ENCODE results near the gene DDX5. TPM values are rescaled to one million over a fixed set of nuclear protein-coding genes. Genes with fewer than 3 reads are reported as not detected.
A peak's percentile ranks its signal among the peaks of the same experiment; 100 is the strongest.

The DDX5 gene
- total and polyA plus RNA-seq, 2 of the 4 experiments (the other 2 are of a cell fraction) = 253 to 781 TPM

DNA sequence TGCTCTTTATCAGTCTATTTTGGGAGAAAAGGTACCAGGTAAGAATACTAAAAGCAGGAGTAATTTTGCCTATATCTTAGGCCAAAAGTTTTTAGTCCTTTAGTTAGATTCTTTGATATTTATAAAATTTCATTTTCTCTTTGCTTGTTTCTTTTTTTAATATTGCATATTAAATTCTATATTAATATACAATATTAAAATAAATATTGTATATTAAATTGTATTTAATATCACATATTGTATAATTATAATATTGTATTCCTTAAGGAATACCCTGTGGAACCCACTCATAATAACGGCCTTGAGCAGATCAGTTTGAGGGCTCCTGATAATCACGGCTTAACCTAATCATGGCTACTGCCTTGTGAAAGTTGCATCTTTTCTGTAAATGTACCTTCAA is 2.6 kb upstream of the DDX5 start:
- Histone ChIP-seq H2BK5ac (ENCODE audit: low read depth, low read length, poor library complexity, severe bottlenecking) (no peak overlapping the region), H2AK5ac (ENCODE audit: low read depth, low read length) (no peak overlapping the region), H3K79me1 (ENCODE audit: low read depth in 1 of 2, low read length in 2 of 2) (peaks cover 18 to 49% of the 10 kb centered on the region in 2 experiments), H4K91ac (ENCODE audit: insufficient read depth, low read depth, low read length) (no peak overlapping the region), H2BK120ac (ENCODE audit: low read depth, low read length) (no peak overlapping the region), H4K20me1 (ENCODE audit: insufficient read depth, low read length) (peaks cover 48% of the 10 kb centered on the region), H3K14ac (replicated peaks; ENCODE audit: low read depth, low read length) (no peak overlapping the region), H3K18ac (ENCODE audit: low read depth, low read length) (no peak overlapping the region), H3K56ac (ENCODE audit: extremely low read depth, insufficient read depth, low read length) (no peak overlapping the region), H3K27ac (ENCODE audit: insufficient read depth, low read length) (no peak overlapping the region), H3K23ac (ENCODE audit: low read depth, low read length) (peak overlapping the region; percentile 72; the same call in 1 of the 2 replicates), H4K5ac (ENCODE audit: low read depth, low read length) (no peak overlapping the region), H3K4me1 (ENCODE audit: control insufficient read depth, insufficient read depth, low read length) (no peaks in the 10 kb centered on the region; the same call in 1 of the 2 replicates), H3K9me3 (ENCODE audit: control insufficient read depth, insufficient read depth, low read length) (no peaks in the 10 kb centered on the region), H2BK20ac (ENCODE audit: low read depth, low read length) (no peak overlapping the region), H3K9me1 (ENCODE audit: insufficient read depth, low read length) (peaks cover 4% of the 10 kb centered on the region; the same call in 1 of the 2 replicates), H2BK15ac (ENCODE audit: low read depth, low read length) (no peak overlapping the region), H3K4me3 (ENCODE audit: insufficient read depth, low read depth, low read length) (no peak overlapping the region), H2AFZ (replicated peaks; ENCODE audit: low read length, poor library complexity) (no peak overlapping the region), H3K9ac (ENCODE audit: low read depth, low read length) (no peak overlapping the region), H3K4ac (ENCODE audit: low read depth, low read length) (no peak overlapping the region), H3K27me3 (ENCODE audit: control insufficient read depth, insufficient read depth, low read length) (no peaks in the 10 kb centered on the region), H4K8ac (ENCODE audit: low read depth in 2 of 2, low read length in 2 of 2) (no peak overlapping the region), H3K4me2 (ENCODE audit: low read depth, low read length) (peak overlapping the region; percentile 94; the same call in 1 of the 2 replicates), H2AK9ac (replicated peaks; ENCODE audit: low read depth, low read length, poor library complexity) (no peak overlapping the region), H3K36me3 (ENCODE audit: control insufficient read depth, insufficient read depth, low read length) (peaks cover 24% of the 10 kb centered on the region)
- in situ Hi-C loops (cut with MboI; ENCODE audit: low sequenced_read_pairs) (no loop called here), intact Hi-C loops (cut with micrococcal nuclease) (no loop called here), dilution Hi-C loops (cut with HindIII; ENCODE audit: low sequenced_read_pairs, unreplicated experiment) (no loop called here)
- POLR2A ChIA-PET (ENCODE audit: unreplicated experiment) = no interaction called here
- no peak for TF ChIP-seq SMC3 (IDR thresholded peaks at IDR 0.05; ENCODE audit: low read depth, low read length)
- no peak for TF ChIP-seq FOS (IDR thresholded peaks at IDR 0.05; ENCODE audit: low read depth, low read length)
- TF ChIP-seq NFE2L2 (IDR thresholded peaks at IDR 0.05; ENCODE audit: low read depth, low read length) = no peak
- TF ChIP-seq MAZ (IDR thresholded peaks at IDR 0.05; ENCODE audit: borderline replicate concordance, low read depth, low read length) = no peak
- TF ChIP-seq USF2 (IDR thresholded peaks at IDR 0.05; ENCODE audit: low read depth, low read length) = no peak
- no peak for TF ChIP-seq CEBPB (IDR thresholded peaks at IDR 0.05; ENCODE audit: low read depth, low read length)
- TF ChIP-seq MXI1 (IDR thresholded peaks at IDR 0.05; ENCODE audit: borderline replicate concordance, low read depth, low read length) = no peak
- TF ChIP-seq RAD21 (IDR thresholded peaks at IDR 0.05; ENCODE audit: low read length) = no peak
- TF ChIP-seq RCOR1 (IDR thresholded peaks at IDR 0.05; ENCODE audit: insufficient replicate concordance, low read length) = no peak
- no peak for TF ChIP-seq ELK1 (IDR thresholded peaks at IDR 0.05; ENCODE audit: borderline replicate concordance, low read depth, low read length)
- TF ChIP-seq MAFK (IDR thresholded peaks at IDR 0.05; ENCODE audit: low read depth, low read length) = no peak
- TF ChIP-seq BHLHE40 (IDR thresholded peaks at IDR 0.05; ENCODE audit: low read depth, low read length) = no peak
- TF ChIP-seq CHD1 (IDR thresholded peaks at IDR 0.05; ENCODE audit: low read depth, low read length) = no peak
- TF ChIP-seq, protein P1, sequence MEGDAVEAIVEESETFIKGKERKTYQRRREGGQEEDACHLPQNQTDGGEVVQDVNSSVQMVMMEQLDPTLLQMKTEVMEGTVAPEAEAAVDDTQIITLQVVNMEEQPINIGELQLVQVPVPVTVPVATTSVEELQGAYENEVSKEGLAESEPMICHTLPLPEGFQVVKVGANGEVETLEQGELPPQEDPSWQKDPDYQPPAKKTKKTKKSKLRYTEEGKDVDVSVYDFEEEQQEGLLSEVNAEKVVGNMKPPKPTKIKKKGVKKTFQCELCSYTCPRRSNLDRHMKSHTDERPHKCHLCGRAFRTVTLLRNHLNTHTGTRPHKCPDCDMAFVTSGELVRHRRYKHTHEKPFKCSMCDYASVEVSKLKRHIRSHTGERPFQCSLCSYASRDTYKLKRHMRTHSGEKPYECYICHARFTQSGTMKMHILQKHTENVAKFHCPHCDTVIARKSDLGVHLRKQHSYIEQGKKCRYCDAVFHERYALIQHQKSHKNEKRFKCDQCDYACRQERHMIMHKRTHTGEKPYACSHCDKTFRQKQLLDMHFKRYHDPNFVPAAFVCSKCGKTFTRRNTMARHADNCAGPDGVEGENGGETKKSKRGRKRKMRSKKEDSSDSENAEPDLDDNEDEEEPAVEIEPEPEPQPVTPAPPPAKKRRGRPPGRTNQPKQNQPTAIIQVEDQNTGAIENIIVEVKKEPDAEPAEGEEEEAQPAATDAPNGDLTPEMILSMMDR (conservative IDR thresholded peaks at IDR 0.05; ENCODE audit: low read depth, low read length) = no peak
- TF ChIP-seq POLR2A (IDR thresholded peaks at IDR 0.05; ENCODE audit: low read depth, low read length) = no peak
- WGBS, 2 experiments (ENCODE audit: extremely low coverage in 2 of 2, insufficient read length in 1 of 2) = 83% methylated on average over 1 of the region's 2 CpGs; no CpG with 5 or more reads in 1 of the 2 experiments
- no peak for DNase-seq
- CTCF ChIA-PET = no interaction called here
- BruUV-seq (replicated peaks) = no TSS peak
- no peak for ATAC-seq (ENCODE audit: low read depth)

Measured in IMR-90 (cell line).